HG02970 (cell line): ENCODE results near the gene SLC23A2.

Experiments
- ATAC-seq: cut with Tn5 transposase; IDR thresholded peaks from one replicate; pipeline ENCODE4 v1.9.1; 2021; ENCODE audit warnings: mild to moderate bottlenecking, moderate library complexity, moderate number of reproducible peaks; ENCODE audit not compliant: unreplicated experiment, low FRiP score

SLC23A2 gene

DNA sequence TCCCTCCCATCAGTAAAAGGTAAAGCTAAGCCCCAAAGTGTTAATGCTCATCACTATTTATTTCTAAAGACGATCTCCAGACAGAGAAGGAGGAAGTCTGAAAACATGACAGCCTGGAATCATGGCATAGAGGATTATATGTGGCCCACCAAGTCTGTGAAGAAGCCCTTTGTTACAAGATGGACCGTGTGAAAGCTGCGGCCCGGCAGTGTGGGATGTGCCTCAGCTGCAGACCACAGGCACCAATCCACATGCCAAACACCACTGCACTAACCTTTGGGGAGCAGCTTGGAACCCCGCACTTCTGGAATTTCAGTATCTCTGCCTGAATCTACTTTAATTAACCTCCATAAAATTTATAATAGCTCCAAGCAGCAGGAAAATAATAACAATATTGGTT, 90.4 kb downstream of the SLC23A2 start:
- no peak for ATAC-seq

DNA sequence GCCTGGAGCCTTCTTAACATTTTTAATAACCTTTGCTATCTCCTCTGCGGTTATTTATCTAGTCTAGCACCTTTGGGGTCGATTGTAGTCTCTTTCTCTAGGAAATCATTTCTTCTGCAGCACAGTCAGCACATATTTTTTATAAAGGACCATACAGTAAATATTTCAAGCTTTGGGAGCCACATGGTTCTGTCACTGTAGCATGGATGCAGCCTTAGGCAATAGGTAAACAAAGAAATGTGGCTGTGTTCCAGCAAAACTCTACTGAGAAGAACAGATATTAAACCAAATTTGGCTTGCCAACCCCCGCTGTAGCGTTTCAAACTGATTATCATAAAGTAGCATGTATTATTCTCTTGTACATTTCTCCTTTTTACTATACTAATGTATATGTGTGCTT, 95.7 kb downstream of the SLC23A2 start:
- ATAC-seq, result no peak

DNA sequence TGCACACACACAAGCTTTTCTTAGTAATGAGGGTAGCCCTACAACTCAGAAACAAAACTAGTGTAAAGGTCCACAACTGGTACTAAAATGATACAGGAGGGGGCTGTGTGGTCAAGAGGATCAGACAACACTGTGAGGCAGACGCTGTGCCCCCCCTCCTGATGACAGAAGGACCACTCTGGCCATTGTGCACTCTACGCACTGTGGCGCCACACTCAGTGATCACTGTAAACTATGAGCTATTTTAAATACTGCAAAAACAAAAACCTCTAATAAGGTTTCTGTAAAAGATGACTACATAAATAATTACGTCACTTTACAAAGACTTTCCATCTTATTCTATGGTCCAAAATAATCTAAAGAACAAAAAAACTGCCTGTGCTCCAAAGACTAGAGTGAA, 96.1 kb downstream of the SLC23A2 start:
- ATAC-seq, result no peak

DNA sequence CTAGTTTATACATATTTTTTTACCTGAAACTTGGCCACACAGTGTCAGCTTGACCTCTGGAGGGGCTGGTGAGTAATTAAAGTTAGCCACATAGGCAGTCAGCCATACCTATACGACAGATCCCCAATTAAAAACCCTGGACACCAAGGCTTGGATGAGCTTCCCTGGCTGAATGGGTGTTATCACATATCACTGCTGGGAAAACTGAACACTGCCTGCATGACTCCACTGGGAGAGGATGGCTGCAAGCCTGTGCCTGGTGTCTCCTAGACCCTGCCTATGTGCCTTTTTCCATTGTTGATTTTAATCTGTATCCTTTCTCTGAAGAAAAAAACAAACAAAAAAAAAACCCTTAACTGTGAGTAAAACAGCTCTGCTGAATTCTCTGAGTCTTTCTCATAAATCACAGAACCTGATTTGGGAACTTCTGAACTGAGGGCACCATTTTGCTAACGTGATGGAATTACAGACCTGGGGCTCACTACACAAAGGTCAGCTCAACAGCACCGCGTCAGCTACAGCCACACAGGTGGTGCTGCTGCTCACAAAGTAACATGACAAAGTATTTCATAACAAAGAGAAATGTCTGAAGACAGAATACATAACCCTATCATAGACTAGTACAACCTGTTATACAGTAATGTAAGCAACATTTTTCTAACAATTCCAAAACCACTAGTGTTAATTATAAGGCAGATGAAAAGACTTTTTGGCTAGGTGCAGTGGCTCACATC, 97.0 kb downstream of the SLC23A2 start:
- ATAC-seq, result no peak

DNA sequence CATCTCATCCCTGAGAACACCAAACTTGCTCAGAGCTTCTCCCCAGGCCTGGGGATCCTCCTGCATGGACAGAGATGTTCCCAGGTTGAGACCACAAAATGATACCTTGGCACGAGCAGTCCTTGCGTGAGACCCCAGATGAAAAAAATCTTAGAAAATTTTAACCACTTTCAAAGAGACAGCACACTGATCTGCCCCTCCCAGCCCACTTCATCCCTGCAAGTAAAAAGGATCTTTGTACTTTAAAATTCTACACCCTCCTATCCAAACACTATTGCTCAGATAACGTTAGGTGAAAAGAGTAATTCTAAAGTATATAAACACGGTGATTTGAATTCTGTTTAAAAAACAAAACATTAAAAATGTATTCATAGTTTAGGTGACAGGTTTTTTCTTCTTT, 98.5 kb downstream of the SLC23A2 start:
- no peak for ATAC-seq

DNA sequence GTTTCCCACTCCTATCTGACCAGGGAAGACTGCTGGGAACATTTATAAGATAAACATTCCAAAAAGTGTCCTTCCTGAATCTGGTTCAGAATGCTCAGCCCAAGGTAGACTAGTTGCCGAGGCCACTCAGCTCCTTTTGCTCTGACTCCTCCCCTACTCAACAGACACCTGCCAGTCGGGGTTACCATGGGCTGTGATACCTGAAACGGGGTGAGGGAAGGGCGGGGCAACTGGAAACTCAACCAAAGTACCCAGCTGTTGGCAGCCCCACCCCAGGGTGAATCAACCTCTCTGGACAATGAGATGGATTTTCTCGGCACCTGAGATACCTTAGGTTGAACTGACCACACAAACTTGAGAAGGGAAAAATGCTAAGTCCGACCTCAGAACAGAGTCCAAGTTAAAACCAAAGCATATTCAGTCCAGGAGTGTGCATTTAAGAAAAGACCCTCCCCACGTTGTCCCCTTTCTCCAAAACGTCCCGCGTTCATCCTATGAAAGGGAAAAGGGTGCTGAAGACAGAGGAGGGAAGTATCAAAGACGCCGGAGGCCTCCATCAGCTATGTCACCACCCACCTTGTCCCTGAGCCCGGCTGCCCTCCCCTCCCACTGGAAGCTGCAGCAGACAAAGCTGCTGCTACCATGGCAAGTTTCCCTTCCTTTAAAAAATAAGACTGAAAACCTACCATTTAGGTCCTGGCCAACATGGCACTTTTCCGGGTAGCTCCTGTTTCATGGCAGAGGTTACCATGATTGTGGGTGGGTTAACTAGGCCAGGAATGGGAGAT, 100.1 kb downstream of the SLC23A2 start:
- ATAC-seq, result no peak

DNA sequence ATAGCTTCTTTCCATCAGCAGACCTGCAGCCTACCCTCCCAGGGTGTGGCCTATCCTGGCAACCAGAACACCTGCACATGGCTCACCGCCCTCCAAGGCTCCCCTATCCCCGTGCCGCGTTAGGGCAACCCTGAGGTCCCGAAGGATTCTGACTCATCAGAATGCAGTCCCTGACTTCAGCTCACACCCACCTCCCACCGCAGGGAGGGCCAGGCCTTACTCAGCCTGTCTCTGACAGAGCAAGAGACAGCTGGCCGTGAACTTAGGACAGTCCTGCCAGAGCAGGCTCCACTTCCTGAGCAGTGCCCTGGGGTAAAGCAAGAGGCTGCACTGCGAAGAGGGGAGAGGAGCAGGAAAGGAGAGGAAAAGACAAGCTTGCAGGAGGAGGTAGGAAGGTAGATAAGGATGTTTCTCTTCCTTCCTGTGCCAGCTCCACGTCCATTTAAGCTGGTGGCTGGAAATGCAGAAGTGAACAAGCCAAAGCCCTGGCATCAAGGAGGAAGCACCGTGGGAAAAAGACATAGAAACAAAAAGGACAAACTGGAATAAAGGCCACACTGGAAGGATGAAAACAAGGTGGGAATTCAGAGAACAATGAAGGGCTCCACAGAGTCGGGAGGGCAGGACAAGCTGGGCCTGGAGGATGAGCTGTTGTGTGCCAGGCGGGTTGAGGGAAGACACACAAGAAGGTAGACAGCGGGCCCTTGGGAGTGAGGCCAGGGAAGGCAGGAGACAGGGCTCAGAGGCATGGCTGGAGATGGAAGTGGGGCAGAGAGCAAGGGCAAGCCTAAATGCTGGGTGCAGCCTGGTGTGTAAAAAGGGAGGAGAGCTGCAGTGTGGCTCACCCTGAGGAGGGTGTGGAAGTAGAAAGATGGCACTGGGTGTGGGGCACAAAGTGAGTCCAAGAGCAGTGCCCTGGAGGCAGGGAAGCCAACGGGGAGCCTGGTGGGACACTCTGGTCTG, 102.7 kb downstream of the SLC23A2 start:
- no peak for ATAC-seq

DNA sequence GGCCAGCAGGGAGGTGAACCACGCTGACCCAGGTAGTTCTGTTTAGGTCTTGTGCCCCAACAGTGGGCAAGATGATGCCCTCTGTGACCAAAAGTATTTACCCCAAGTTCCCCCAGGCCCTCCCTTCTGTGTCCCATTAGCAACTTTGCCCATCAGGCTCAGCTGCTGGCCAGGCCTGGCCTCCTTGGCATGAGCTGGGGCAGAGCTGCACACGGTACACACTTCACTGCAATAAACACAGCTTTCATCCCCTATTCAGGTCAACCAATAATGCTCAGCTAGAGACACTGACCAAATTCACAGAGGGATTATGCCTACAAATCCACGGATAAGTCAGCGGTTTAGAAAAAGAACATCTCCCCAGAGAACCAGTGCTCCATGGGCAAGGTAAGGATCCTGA, 103.7 kb downstream of the SLC23A2 start:
- no peak for ATAC-seq

DNA sequence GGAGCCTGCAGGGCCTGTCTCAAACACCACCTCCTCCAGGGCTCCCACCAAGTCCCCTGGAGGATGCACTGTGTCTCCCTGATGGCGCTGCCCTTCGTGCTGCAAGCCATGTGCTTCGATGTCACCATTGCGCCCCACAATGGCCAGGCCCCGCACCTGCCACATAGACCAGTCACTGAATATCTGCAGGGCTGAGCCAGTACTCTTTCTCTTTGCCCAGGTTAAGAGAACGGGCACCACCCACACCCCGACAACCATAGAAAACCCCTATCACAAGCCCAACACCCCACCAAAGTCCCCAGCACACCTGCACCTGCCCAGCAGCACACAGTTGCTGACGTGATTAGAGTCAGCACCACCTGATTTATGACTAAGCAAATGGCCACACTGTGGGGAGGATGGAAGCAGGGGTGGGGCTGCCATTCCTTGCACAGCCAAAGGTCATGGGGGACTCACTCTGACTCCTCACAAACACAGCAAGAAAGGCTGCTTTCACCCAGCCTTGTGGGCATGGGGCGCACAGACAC, 104.3 kb downstream of the SLC23A2 start:
- no peak for ATAC-seq

DNA sequence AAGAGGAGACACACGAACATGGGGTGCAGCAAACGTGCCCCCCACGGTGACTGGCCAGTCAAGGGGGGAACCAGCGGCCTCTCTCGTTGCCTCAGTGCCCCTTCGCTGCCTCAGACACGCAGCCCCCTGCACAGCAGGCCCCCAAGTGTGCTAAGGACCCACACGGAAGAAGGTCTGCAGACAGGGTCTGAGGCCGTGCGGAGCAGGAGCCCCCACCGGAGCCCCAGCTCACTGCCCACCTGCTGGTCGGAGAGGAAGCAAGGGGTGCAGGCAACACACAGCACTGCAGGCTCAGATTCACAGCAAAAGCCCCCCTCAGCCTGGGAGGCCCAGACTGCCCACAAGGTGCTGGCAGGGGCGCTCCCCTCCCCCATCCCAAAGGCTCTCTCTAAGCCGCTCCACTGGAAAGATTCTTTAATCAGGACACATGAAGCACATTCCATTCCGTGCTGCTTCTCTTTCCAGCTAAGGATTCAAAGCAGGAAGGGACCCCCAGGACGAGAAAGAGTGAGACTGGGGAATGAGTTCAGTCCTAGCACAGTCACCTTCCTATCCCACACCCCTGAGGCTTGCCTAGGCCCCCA, 105.1 kb downstream of the SLC23A2 start:
- no peak for ATAC-seq

DNA sequence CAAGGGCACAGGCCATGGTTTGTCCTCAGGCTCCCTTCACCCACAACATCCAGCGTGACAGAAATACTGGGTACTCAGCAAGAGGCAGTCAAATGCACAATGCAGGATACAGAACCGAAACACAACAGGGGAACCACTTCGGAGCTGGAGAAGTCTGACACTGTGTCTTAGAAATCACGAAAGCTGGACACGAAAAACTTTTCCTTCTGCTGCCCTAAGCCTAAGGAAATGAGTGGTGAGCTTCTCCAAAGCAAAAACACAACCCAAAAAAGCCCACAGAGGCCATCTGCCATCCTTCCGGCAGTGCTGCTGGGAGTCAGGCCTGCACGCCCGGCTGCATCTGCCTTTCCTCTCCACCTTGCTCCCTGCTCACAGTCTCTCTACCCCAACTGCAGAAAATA, 106.3 kb downstream of the SLC23A2 start:
- no peak for ATAC-seq

DNA sequence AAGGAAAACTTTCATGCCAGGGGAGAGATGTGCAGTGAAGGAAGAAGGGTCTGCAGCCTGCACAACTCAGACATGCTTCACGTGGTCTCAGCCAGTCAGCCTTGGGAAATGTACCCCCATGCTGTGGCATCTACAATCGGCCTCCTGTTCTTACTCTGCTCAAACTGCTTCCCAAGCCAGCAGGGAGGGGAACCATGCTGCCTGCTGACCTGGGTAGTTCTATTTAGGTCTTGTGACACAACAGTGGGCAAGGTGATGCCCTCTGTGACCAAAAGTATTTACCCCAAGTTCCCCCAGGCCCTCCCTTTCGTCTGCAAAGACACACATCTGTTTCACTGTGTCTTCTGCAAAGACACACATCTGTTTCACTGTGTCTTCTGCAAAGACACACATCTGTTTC, 106.9 kb downstream of the SLC23A2 start:
- no peak for ATAC-seq

DNA sequence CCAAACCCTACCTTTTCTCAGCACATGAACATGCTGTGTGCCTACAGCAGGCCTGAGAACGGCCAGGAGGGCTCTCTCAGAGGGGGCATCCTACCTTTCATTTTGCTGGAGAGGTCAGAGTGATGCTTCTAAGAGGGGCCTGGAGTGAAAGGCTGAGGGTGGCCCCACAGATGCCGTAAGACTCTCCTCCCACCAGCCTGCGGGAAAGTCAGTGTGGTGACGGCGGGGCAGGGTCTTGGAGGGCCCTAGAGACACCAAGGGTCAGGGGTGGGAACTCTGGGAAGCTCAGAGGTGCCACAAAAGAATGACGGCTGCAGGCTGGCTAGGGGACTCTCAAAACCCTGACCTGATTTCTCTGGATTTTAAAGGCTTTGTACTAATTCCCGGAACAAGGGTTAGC, 107.6 kb downstream of the SLC23A2 start:
- no peak for ATAC-seq

DNA sequence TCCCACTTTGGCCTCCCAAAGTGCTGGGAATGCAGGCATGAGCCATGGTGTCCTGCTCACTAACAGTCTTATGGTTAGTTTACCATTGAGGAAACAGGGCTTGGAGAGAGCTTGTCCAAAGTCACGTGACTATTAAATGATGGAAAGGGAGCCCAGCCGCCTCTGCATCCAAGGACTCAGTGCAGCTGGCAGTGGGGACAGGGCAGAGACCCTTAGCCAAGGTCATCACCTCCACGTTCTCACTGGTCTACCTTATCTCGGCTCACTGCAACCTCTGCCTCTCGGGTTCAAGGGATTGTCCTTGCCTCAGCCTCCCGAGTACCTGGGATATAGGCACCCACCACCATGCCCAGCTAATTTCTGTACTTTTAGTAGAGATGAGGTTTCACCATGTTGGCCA, 109.3 kb downstream of the SLC23A2 start:
- no peak for ATAC-seq

DNA sequence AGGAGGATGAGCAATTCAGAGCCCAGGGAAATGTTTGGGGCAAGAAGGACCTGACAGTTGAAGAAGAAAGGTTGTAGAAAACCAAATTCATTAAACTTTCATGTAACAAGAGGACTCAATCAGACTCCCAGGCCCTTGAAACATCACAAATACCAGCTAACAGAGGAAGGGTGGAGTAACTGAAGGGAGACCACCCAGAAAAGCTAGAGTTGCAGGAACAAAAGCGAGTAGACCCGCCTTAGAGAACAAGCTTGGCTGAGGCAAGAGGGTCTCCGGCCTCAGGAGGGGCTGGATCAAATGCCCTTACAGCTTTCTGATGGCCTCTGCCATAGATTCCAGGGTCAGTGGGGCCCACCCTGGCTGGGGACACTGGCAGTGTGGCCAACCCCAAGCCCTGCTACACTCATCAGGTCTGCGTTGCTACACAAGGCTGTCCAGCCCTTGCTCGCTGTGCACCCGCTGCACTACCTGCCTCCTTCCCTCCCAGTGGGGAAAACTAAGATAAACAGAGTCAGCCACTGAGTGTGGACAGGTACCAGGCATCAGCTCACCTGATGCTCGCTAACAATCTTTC, 110.0 kb downstream of the SLC23A2 start:
- no peak for ATAC-seq

DNA sequence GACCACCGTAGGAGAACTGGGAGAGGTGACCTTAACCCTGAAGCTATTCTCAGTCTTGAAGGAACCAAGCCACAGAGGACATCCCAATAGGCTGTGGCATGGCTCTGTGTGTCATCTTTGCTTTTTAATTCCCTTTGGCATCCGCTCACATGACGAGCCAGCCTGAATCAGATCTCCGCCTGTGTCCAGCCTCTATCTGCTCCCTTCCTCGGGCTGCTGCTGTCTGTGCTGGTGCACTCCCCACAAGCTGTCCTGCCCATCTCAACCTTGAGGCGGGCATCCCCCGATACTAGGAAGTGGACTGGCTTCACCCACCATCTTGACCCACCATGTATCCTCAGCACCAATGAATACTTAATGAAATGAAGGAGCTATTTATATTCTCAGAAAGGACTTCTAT, 111.9 kb downstream of the SLC23A2 start:
- no peak for ATAC-seq

DNA sequence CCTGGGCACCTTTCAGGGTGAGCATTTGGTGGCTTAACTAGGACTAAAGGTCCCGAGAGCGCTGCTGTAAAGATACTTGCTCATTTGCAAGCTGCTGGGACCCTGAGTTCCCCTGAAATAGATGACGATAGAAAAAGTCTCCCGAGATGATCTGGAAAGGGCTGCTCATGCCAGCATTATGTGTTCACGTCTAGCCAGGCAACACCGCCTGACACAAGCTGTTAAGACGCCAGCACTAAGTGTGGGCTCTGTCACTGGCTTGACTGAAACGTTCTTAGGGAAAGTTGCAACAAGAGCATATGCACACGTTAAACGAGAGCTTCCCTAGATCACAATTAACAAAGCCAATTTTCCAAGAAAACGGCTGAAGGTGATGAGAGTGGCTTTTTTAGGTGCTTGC, 113.7 kb downstream of the SLC23A2 start:
- no peak for ATAC-seq

DNA sequence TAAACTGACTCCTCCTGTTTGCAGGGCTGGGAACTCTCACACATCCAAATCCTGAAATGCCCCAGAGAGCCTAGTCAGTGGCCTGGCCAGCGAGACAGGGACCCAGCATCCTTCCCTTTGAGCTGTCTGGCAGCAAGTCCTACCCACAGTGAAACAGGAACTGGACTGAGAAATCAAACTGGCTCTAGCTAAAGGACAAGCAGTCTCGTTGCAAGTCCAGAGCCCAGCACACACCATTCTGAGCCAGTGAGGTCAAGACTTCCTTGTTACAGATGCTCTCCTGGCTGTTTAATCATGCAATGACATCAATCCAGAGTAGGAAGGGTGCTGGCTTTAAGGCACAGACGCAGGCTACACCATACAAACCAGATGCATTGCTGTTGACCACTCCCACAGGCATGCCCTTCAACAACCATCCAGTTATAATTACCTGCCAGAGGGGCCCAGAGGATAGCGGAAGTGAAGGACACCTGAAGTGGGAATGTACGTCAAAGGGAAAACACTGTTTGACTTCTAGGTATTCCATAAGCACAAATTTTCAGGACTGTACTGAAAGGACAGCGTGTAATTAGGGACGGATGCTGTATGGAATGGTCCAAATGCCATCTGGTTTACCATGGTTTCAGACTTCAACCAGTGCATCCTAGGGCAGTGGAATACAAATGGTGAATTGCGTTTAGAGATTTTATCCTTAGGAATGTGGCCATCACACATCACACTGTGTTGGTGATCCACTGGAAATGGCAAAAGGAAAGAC, 114.4 kb downstream of the SLC23A2 start:
- ATAC-seq, result no peak

DNA sequence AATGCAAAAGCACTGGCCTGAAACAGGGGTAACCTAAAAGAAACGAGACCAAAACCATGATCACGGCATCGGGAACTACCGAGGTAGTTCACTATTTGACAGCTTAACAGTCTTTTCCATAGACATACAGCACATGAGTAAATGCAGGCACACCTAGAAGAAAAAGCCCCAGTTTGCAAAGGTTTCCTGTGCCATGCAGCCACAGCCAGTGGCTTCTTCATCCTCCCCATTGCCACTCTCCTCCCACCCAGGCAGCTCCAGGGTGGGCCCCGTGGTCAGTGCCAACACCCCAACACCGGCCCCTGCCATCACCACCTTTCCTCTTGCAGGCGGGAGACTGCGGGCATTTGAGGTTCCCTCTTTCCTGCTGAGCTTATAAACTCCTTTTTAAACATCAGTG, 115.4 kb downstream of the SLC23A2 start:
- ATAC-seq, result no peak
